IMR-90 (cell line): ENCODE measurements around the gene AFTPH. TPM values are rescaled to one million over a fixed set of nuclear protein-coding genes. Genes with fewer than 3 reads are reported as not detected.
A peak's percentile ranks its signal among the peaks of the same experiment; 100 is the strongest.

Experiments used
- ATAC-seq: fragments of 200-7000 bp; cut with Tn5 transposase; 2 replicates; pipeline ENCODE4 v1.9.1; 2020; ENCODE audit warnings: low read depth, mild to moderate bottlenecking, moderate library complexity
- BruUV-seq: library from RNA; stranded (reverse); fragments of 400-500 nt; replicated peaks from 2 replicates; lab custom pipeline; 2021; lab: Mats Ljungman, UMichigan
- CTCF ChIA-PET: fragments of 300-600 bp; formaldehyde crosslinking; extraction: SDS; loops from one replicate; lab custom pipeline; 2021; ENCODE audit warnings: antibody characterized with exemption; lab: Yijun Ruan, JAX
- POLR2A ChIA-PET: fragments of 300-600 bp; sonication (Branson Sonifier 250); formaldehyde crosslinking; loops from one replicate; lab custom pipeline; 2022; ENCODE audit warnings: antibody characterized with exemption; ENCODE audit not compliant: unreplicated experiment; lab: Charles Lee
- DNase-seq: peaks from one replicate; pipeline ENCODE4 v3.0.0; 2013
- H2AFZ ChIP-seq: replicated peaks from 2 replicates; pipeline ENCODE3; 2013; ENCODE audit warnings: low read length, mild to moderate bottlenecking; ENCODE audit not compliant: poor library complexity
- H2AK5ac ChIP-seq: 2 replicates; pipeline ENCODE4 v1.6.1; 2013; ENCODE audit warnings: low read depth, low read length, inconsistent platforms
- H2AK9ac ChIP-seq: replicated peaks from 2 replicates; pipeline ENCODE3; 2013; ENCODE audit warnings: mild to moderate bottlenecking, low read depth, low read length, moderate library complexity; ENCODE audit not compliant: poor library complexity
- H2BK120ac ChIP-seq: 2 replicates; pipeline ENCODE4 v1.6.1; 2013; ENCODE audit warnings: low read depth, low read length, inconsistent platforms
- H2BK15ac ChIP-seq: 3 replicates; pipeline ENCODE4 v1.6.1; 2013; ENCODE audit warnings: low read depth, low read length, inconsistent platforms
- H2BK20ac ChIP-seq: 2 replicates; pipeline ENCODE4 v1.6.1; 2013; ENCODE audit warnings: low read depth, mild to moderate bottlenecking, inconsistent platforms, low read length, moderate library complexity
- H2BK5ac ChIP-seq: 2 replicates; pipeline ENCODE4 v1.6.1; 2013; ENCODE audit warnings: mild to moderate bottlenecking, low read depth, low read length, inconsistent platforms; ENCODE audit not compliant: poor library complexity, severe bottlenecking
- H3K14ac ChIP-seq: replicated peaks from 2 replicates; pipeline ENCODE4 v1.6.1; 2013; ENCODE audit warnings: low read depth, low read length, inconsistent platforms
- H3K18ac ChIP-seq: 2 replicates; pipeline ENCODE4 v1.6.1; 2013; ENCODE audit warnings: low read depth, low read length, control low read depth
- H3K23ac ChIP-seq: 2 replicates; pipeline ENCODE4 v1.6.1; 2013; ENCODE audit warnings: low read depth, low read length, inconsistent platforms
- H3K27ac ChIP-seq: 2 replicates; pipeline ENCODE4 v1.5.1; 2013; ENCODE audit warnings: mild to moderate bottlenecking, control low read depth, low read length; ENCODE audit not compliant: insufficient read depth
- H3K27me3 ChIP-seq: 2 replicates; pipeline ENCODE4 v1.6.1; 2013; ENCODE audit warnings: low read length; ENCODE audit not compliant: control insufficient read depth, insufficient read depth
- H3K36me3 ChIP-seq: 2 replicates; pipeline ENCODE4 v1.6.1; 2013; ENCODE audit warnings: low read length, mixed read lengths; ENCODE audit not compliant: control insufficient read depth, insufficient read depth
- H3K4ac ChIP-seq: 2 replicates; pipeline ENCODE4 v1.6.1; 2013; ENCODE audit warnings: low read depth, low read length, inconsistent platforms
- H3K4me1 ChIP-seq: 2 replicates; pipeline ENCODE4 v1.6.1; 2013; ENCODE audit warnings: low read length, mixed read lengths; ENCODE audit not compliant: control insufficient read depth, insufficient read depth
- H3K4me2 ChIP-seq: 2 replicates; pipeline ENCODE4 v1.6.1; 2013; ENCODE audit warnings: low read depth, mild to moderate bottlenecking, control low read depth, low read length, moderate library complexity
- H3K4me3 ChIP-seq: 2 replicates; pipeline ENCODE4 v1.5.1; 2013; ENCODE audit warnings: low read depth, mild to moderate bottlenecking, control low read depth, low read length, moderate library complexity; ENCODE audit not compliant: insufficient read depth
- H3K56ac ChIP-seq: 2 replicates; pipeline ENCODE4 v1.6.1; 2013; ENCODE audit warnings: low read length, inconsistent platforms; ENCODE audit not compliant: insufficient read depth; ENCODE audit errors: extremely low read depth
- H3K79me1 ChIP-seq, 2 experiments: 2 replicates each; pipeline ENCODE4 v1.6.1; 2013; ENCODE audit warnings: low read length in 2 of 2, inconsistent platforms in 1 of 2, low read depth in 1 of 2
- H3K9ac ChIP-seq: 2 replicates; pipeline ENCODE4 v1.6.1; 2013; ENCODE audit warnings: low read depth, low read length, control low read depth
- H3K9me1 ChIP-seq: 2 replicates; pipeline ENCODE4 v1.6.1; 2013; ENCODE audit warnings: low read length, inconsistent platforms; ENCODE audit not compliant: insufficient read depth
- H3K9me3 ChIP-seq: 2 replicates; pipeline ENCODE4 v1.6.1; 2013; ENCODE audit warnings: low read length; ENCODE audit not compliant: control insufficient read depth, insufficient read depth
- H4K20me1 ChIP-seq: 2 replicates; pipeline ENCODE4 v1.6.1; 2013; ENCODE audit warnings: low read length, inconsistent platforms; ENCODE audit not compliant: insufficient read depth
- H4K5ac ChIP-seq: 2 replicates; pipeline ENCODE4 v1.6.1; 2013; ENCODE audit warnings: mild to moderate bottlenecking, low read depth, low read length, control low read depth
- H4K8ac ChIP-seq, 2 experiments: 2 replicates each; pipeline ENCODE4 v1.6.1; 2013; ENCODE audit warnings: low read depth in 2 of 2, low read length in 2 of 2, control low read depth in 1 of 2, inconsistent platforms in 1 of 2
- H4K91ac ChIP-seq: 2 replicates; pipeline ENCODE4 v1.6.1; 2013; ENCODE audit warnings: low read depth, low read length, inconsistent platforms; ENCODE audit not compliant: insufficient read depth
- MXI1 ChIP-seq: IDR thresholded peaks from 2 replicates; pipeline ENCODE4 v1.6.1; 2012; ENCODE audit warnings: low read depth, mild to moderate bottlenecking, low read length, moderate library complexity, borderline replicate concordance
- WGBS, 2 experiments: methylation state at CpG; one replicate each; pipeline versions ENCODE4 v1.1.5 to v1.1.7; 2013; ENCODE audit warnings: missing lambda C conversion rate in 2 of 2; ENCODE audit not compliant: insufficient read length in 1 of 2; ENCODE audit errors: extremely low coverage in 2 of 2; 5-methylcytosine and 5-hydroxymethylcytosine counted together
- dilution Hi-C: fragments of 300-500 bp; cut with HindIII; formaldehyde crosslinking; loops from one replicate; pipeline ENCODE4 v1.14.3; 2018; ENCODE audit warnings: low sequenced_read_pairs; ENCODE audit not compliant: unreplicated experiment
- in situ Hi-C: fragments of 300-500 bp; cut with MboI; formaldehyde crosslinking; loops from 3 replicates; pipeline ENCODE4 v1.14.3; 2019; ENCODE audit warnings: low sequenced_read_pairs, inconsistent platforms, mixed read lengths
- intact Hi-C: fragments of 100-400 bp; cut with micrococcal nuclease; formaldehyde crosslinking; loops from 2 replicates; pipeline ENCODE4 v1.10.0; 2022
- polyA plus RNA-seq, 3 experiments: library from polyadenylated mRNA; depleted of rRNA; stranded (reverse); fragments of >200 nt; gene quantifications; 2 replicates each; pipeline ENCODE4 v1.2.3, GENCODE V29; 2012; ENCODE audit warnings: low replicate concordance in 1 of 3
- total RNA-seq: library from RNA; depleted of rRNA; stranded (reverse); fragments of >200 nt; gene quantifications from 2 replicates; pipeline ENCODE4 v1.2.3, GENCODE V29; 2012
- TF ChIP-seq, protein P1 (sequence below): fragments of 150-350 bp; IDR thresholded peaks from 2 replicates; pipeline ENCODE4 v1.6.1; 2017; ENCODE audit warnings: mild to moderate bottlenecking, antibody characterized with exemption, low read length, low read depth

The AFTPH gene
- total and polyA plus RNA-seq, 2 of the 4 experiments (the other 2 are of a cell fraction): 9.4 to 19.9 TPM

DNA sequence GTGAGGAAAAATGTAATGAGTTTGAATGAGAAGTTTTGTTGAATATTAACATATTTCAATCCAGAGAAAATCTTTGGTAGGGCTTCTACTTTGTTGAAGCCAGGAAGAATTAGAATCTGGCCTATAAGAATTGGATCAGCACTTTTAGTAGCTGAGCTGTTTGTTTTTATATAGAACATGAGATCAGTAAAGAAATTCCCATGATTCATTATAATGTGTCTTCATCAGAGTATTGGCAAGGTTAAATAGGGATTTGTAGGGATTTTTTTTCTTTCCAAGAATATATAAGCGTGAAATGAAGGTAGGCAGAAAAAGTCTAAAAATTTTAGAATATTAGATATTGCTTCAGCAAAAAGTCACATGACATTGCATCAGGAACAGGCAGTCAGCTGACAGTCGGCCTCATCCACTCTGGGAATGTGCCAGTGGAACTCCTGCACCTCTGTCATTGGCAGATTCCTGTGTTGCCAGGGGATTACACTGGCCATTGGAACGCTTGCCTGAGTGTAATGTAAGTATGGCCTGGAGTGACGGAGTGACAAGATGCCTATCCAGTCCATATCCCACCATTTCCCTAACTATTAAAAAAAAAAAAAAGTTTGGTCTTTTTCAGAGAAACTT, 69.0 kb downstream of the AFTPH start:
- Histone ChIP-seq H3K79me1 (peaks cover 0 to 4% of the 10 kb centered on the region in 2 experiments; a peak in 1 of 4 replicates), H2BK120ac (no peak overlapping the region), H4K20me1 (peaks cover 4% of the 10 kb centered on the region; the same call in 1 of the 2 replicates), H3K27ac (no peak overlapping the region), H4K8ac (no peak overlapping the region), H3K36me3 (peaks cover 5% of the 10 kb centered on the region), H3K23ac (no peak overlapping the region), H2BK15ac (no peak overlapping the region), H3K4me3 (no peak overlapping the region), H3K14ac (no peak overlapping the region), H3K18ac (no peak overlapping the region), H4K91ac (no peak overlapping the region), H3K4me1 (peaks cover 6% of the 10 kb centered on the region), H3K27me3 (peaks cover 14% of the 10 kb centered on the region), H2BK20ac (no peak overlapping the region), H3K9ac (no peak overlapping the region), H2BK5ac (no peak overlapping the region), H3K9me1 (peaks cover 4% of the 10 kb centered on the region; the same call in 1 of the 2 replicates), H3K4ac (no peak overlapping the region), H3K56ac (no peak overlapping the region), H3K4me2 (no peak overlapping the region), H2AFZ (no peak overlapping the region), H3K9me3 (no peaks in the 10 kb centered on the region), H4K5ac (no peak overlapping the region), H2AK5ac (no peak overlapping the region), H2AK9ac (no peak overlapping the region)
- peak; percentile 21 for DNase-seq
- BruUV-seq: no TSS peak
- 60% methylated on average over 1 of the region's 4 CpGs; no CpG with 5 or more reads in 1 of the 2 experiments for WGBS, 2 experiments
- ATAC-seq: no peak
- dilution Hi-C loops (no loop called here), intact Hi-C loops (no loop called here), in situ Hi-C loops (loop anchor here (10.0 kb wide), 2 partner anchors 452 to 982 kb away; no protein-coding TSS in a partner anchor)
- POLR2A ChIA-PET: no interaction called here
- CTCF ChIA-PET: interaction anchor here (0.6 kb wide), 1 partner anchor 12 kb away, joined by 4 read pairs; no protein-coding TSS in a partner anchor
- no peak for TF ChIP-seq MXI1
- TF ChIP-seq, protein P1, sequence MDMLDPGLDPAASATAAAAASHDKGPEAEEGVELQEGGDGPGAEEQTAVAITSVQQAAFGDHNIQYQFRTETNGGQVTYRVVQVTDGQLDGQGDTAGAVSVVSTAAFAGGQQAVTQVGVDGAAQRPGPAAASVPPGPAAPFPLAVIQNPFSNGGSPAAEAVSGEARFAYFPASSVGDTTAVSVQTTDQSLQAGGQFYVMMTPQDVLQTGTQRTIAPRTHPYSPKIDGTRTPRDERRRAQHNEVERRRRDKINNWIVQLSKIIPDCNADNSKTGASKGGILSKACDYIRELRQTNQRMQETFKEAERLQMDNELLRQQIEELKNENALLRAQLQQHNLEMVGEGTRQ: peak; percentile 68
